Measurements from ENCODE around the gene MRPL52. TPM values are rescaled to one million over a fixed set of nuclear protein-coding genes. Genes with fewer than 3 reads are reported as not detected.

The MRPL52 gene
- total and polyA plus RNA-seq, 9 donors: 29.0 to 78.3 (median 53.7) TPM

GRCh38 chr14:22819151-22819988, 10.3 kb upstream of the MRPL52 start:
- H3K4me3 ChIP-seq: no peak overlapping the region
- intact Hi-C loops (cut with DNase I): no loop called here
- H3K9me3 ChIP-seq: no peaks in the 10 kb centered on the region
- 20 to 30% (median 23%) methylated on average over 10 of the region's 10 CpGs for WGBS, 3 donors
- no peak overlapping the region for H3K27ac ChIP-seq
- H3K36me3 ChIP-seq: no peaks in the 10 kb centered on the region
- no peak for DNase-seq
- no peaks in the 10 kb centered on the region for H3K27me3 ChIP-seq
- peaks cover 4% of the 10 kb centered on the region for H3K4me1 ChIP-seq (ENCODE audit: insufficient read depth)
- no peak for TF ChIP-seq CTCF (IDR thresholded peaks at IDR 0.05)

DNA sequence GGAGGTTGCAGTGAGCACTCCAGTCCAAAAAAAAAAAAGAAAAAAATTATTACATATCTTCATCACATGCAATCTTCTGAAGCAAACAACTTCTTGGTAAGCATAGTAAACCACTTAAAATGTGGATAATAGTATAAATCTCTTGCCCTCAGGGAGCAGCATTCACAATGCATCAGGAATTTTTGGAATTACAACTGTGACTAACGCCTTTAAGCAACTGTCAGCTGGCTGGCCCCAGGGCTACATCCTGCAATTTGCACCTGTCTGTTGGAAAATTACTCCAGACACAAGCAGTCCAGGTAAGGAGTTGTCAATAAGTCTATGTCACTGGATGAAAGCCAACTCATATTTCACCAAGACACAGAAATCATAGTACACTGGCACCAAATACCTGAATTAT, 9.0 kb upstream of the MRPL52 start:
- DNase-seq: no peak
- Histone ChIP-seq H3K4me3 (no peak overlapping the region), H3K27me3 (no peaks in the 10 kb centered on the region), H3K27ac (no peak overlapping the region), H3K9me3 (no peaks in the 10 kb centered on the region), H3K36me3 (no peaks in the 10 kb centered on the region), H3K4me1 (ENCODE audit: insufficient read depth) (peaks cover 4% of the 10 kb centered on the region)
- TF ChIP-seq POLR2A (IDR thresholded peaks at IDR 0.05): no peak
- TF ChIP-seq CTCF (IDR thresholded peaks at IDR 0.05): no peak
- no peak for TF ChIP-seq EP300 (IDR thresholded peaks at IDR 0.05)
- intact Hi-C loops (cut with DNase I): loop anchor here in 2 of 4 donors (5.0 to 10.0 kb wide), 2 partner anchors 37 to 246 kb away; no protein-coding TSS in a partner anchor
- WGBS, 3 donors: 89 to 97% (median 92%) methylated on average over 1 of the region's 1 CpG

DNA sequence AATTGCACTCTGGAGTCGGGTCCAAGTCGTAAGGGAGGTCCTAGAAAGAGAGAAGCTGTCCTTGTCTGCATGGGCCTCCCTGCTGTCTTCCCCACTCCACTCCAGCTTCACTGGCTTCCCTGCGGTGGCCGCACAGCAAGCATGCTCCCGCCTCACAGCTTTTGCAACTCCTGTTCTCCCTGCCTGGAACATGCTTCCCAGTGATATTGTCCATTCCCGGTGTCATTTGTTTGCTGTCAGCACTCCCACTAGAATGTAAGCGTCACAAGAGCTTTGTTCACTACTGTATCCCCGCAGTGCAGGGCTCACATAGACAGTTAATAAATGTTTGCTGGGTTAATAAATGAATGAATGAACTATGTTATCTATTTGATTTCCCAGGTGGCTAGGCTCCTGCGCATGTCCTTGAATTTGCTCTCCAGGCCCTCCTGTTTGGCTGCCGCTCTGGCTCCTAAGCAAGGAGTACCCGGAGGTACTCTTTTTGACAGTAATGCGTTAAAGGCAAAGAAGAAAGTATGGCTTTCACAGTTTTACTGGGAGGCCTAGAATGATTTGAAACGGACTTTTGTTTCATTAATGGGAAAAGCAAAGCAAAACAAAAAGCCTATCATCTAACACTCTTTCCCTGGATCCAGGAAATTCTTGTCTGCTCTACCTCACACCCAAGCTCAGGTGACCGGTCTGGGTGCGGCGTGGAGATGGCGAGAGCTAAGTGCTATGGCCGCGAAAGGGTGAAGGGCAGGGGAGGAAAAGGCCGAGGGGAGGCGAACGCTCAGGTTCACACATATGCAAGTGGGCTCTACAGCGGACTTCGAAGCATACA, 8.3 kb upstream of the MRPL52 start:
- TF ChIP-seq POLR2A (IDR thresholded peaks at IDR 0.05) (no peak), CTCF (IDR thresholded peaks at IDR 0.05) (no peak), EP300 (IDR thresholded peaks at IDR 0.05) (no peak)
- no peaks in the 10 kb centered on the region for H3K27me3 ChIP-seq
- H3K4me3 ChIP-seq: no peak overlapping the region
- no peaks in the 10 kb centered on the region for H3K9me3 ChIP-seq
- H3K36me3 ChIP-seq: no peaks in the 10 kb centered on the region
- H3K27ac ChIP-seq: no peak overlapping the region
- no peak for DNase-seq
- peaks cover 4% of the 10 kb centered on the region for H3K4me1 ChIP-seq (ENCODE audit: insufficient read depth)
- WGBS, 3 donors: 69 to 78% (median 75%) methylated on average over 24 of the region's 24 CpGs
- intact Hi-C loops (cut with DNase I): loop anchor here in 3 of 4 donors (2.0 to 10.0 kb wide), 3 partner anchors 31 to 247 kb away; no protein-coding TSS in a partner anchor

GRCh38 chr14:22822016-22822570, 7.6 kb upstream of the MRPL52 start:
- Histone ChIP-seq H3K27me3 (no peaks in the 10 kb centered on the region), H3K4me3 (peak overlapping the region; percentile 50), H3K9me3 (no peaks in the 10 kb centered on the region), H3K36me3 (no peaks in the 10 kb centered on the region), H3K4me1 (ENCODE audit: insufficient read depth) (peaks cover 4% of the 10 kb centered on the region), H3K27ac (peak overlapping the region in 1 of 2 donors; percentile 25)
- intact Hi-C loops (cut with DNase I): loop anchor here in 3 of 4 donors (2.0 to 10.0 kb wide), 3 partner anchors 31 to 247 kb away; no protein-coding TSS in a partner anchor
- peak in 1 of 5 donors; percentile 52 for DNase-seq
- TF ChIP-seq CTCF (IDR thresholded peaks at IDR 0.05) (no peak), POLR2A (IDR thresholded peaks at IDR 0.05) (no peak), EP300 (IDR thresholded peaks at IDR 0.05) (no peak)
- 44 to 53% (median 50%) methylated on average over 32 of the region's 32 CpGs for WGBS, 3 donors

Measured in ovary (tissue), 9 donors.